ENCODE results near the gene PKP3. TPM values are rescaled to one million over a fixed set of nuclear protein-coding genes. Genes with fewer than 3 reads are reported as not detected.

The PKP3 gene
- total RNA-seq, 2 experiments from 2014 or later: not detected

DNA sequence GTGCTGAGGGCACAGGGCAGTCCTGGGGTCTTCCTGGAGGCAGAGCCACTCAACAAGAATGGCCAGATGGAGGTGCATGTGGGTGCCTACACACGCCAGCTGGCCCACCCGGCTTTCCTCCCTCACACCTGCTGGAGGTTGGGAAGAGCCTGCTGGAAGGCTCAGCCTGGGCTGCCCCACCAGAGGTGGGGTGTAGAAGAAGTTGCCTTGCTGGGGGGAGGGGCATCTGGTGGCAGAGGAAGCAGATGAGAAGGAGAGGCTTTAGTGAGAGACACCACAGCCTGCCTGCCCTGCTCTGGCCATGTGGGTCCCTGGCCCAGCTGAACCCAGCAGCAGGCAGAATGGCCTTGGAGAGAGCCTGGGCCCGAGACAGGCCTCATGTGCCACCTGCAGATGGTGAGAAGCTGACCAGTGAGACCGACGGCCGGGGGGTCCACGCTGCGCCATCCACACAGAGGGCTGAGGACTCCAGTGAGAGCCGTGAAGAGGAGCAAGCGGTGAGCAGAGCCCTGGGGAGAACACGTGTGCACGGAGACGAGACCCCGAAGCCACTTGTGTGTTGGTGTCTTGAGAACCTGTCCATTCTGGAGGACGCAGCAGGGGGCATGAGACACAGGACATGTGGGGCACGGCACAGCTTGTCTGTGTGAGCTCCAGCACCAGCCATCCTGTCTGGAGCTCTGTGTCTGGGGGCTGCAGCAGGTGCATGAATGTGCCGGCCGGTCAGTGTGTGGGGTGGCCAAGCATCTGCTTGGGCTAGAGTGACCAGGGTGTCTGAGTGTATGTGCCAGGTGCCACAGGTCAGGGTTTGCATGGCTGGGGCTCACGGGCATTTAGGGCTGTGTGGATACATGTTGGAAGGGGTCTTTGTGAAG is 22.1 kb upstream of the PKP3 start:
- H3K27ac ChIP-seq (ENCODE audit: low read depth, low read length, poor library complexity, severe bottlenecking): no peak overlapping the region
- intact Hi-C loops (cut with micrococcal nuclease; ENCODE audit: unreplicated experiment): no loop called here
- ChIA-PET POLR2A (no interaction called here), CTCF (ENCODE audit: unreplicated experiment) (no interaction called here)
- no peaks in the 10 kb centered on the region for H3K9me3 ChIP-seq (ENCODE audit: low read length)
- no peaks in the 10 kb centered on the region for H3K79me2 ChIP-seq (ENCODE audit: insufficient read depth, low read depth, low read length)
- H4K20me1 ChIP-seq (ENCODE audit: insufficient read depth, low read length): no peaks in the 10 kb centered on the region
- H2AFZ ChIP-seq (ENCODE audit: low read length): no peak overlapping the region
- TF ChIP-seq EZH2phosphoT487 (IDR thresholded peaks at IDR 0.05; ENCODE audit: borderline replicate concordance, low read depth, low read length): no peak
- TF ChIP-seq CTCF (conservative IDR thresholded peaks at IDR 0.05; ENCODE audit: low read length): no peak
- no TSS peak for BruUV-seq (replicated peaks)
- no peaks in the 10 kb centered on the region for H3K9me2 ChIP-seq (ENCODE audit: insufficient read depth, low read length)
- no peak for DNase-seq (ENCODE audit: low spot score)
- H3K4me1 ChIP-seq (ENCODE audit: insufficient read depth, low read length, poor library complexity, severe bottlenecking): no peaks in the 10 kb centered on the region
- no peak overlapping the region for H3K4me3 ChIP-seq (ENCODE audit: low read depth, low read length, poor library complexity, severe bottlenecking)
- no peaks in the 10 kb centered on the region for H3K36me3 ChIP-seq (ENCODE audit: insufficient read depth, low read length)
- no peak overlapping the region for H3K4me2 ChIP-seq (ENCODE audit: low read length)

DNA sequence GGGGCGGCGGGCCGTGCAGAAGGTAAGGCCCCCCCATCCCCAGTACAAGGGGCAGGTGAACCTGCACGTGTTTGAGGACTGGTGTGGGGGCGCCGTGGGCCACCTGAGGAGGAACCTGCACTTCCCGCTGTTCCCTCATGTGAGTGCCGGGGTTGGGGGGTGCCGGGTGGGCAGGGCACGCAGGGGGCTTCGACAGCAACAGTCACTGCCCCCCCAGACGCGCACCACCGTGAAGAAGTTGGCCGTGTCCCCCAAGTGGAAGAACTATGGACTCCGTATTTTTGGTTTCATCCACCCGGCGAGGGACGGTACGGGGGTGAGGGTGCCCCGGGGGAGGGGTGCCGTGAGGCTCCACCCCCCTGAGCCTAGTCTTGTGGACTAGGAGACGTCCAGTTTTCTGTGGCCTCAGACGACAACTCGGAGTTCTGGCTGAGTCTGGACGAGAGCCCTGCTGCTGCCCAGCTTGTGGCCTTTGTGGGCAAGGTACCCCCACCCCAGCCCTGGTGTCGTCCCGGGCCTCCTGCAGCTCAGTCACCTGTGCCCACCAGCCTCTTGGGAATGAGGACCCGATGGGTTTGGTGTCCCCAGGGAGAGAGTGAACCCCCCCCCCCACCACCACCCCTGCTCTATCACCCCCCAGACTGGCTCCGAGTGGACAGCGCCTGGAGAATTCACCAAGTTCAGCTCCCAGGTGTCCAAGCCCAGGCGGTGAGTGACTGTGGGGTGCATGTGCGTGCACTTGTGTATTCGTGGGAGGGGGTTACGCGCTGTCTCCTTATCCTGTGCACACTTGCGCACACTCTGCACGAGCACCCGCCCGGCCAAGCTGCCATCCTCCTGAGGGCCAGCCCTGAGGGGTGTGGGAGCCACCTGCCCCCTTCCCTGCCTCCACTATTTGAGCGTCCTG is 20.9 kb upstream of the PKP3 start:
- ChIA-PET CTCF (ENCODE audit: unreplicated experiment) (no interaction called here), POLR2A (no interaction called here)
- H3K4me3 ChIP-seq (ENCODE audit: low read depth, low read length, poor library complexity, severe bottlenecking): no peak overlapping the region
- no peak overlapping the region for H3K4me2 ChIP-seq (ENCODE audit: low read length)
- H3K36me3 ChIP-seq (ENCODE audit: insufficient read depth, low read length): no peaks in the 10 kb centered on the region
- H3K79me2 ChIP-seq (ENCODE audit: insufficient read depth, low read depth, low read length): no peaks in the 10 kb centered on the region
- no peaks in the 10 kb centered on the region for H3K9me2 ChIP-seq (ENCODE audit: insufficient read depth, low read length)
- no peak overlapping the region for H3K27ac ChIP-seq (ENCODE audit: low read depth, low read length, poor library complexity, severe bottlenecking)
- H3K4me1 ChIP-seq (ENCODE audit: insufficient read depth, low read length, poor library complexity, severe bottlenecking): no peaks in the 10 kb centered on the region
- H3K9me3 ChIP-seq (ENCODE audit: low read length): no peaks in the 10 kb centered on the region
- intact Hi-C loops (cut with micrococcal nuclease; ENCODE audit: unreplicated experiment): no loop called here
- TF ChIP-seq EZH2phosphoT487 (IDR thresholded peaks at IDR 0.05; ENCODE audit: borderline replicate concordance, low read depth, low read length) (no peak), CTCF (conservative IDR thresholded peaks at IDR 0.05; ENCODE audit: low read length) (no peak)
- no peak overlapping the region for H2AFZ ChIP-seq (ENCODE audit: low read length)
- no TSS peak for BruUV-seq (replicated peaks)
- DNase-seq (ENCODE audit: low spot score): no peak
- no peaks in the 10 kb centered on the region for H4K20me1 ChIP-seq (ENCODE audit: insufficient read depth, low read length)
